Limb (tissue), 2 donors: Measurements from ENCODE around the gene E2F4.

Experiments
- DNase-seq, 2 donors: peaks; one replicate each; pipeline ENCODE4 v3.0.0-alpha.2; 2016; ENCODE audit errors: extremely low spot score in 2 of 2

The E2F4 gene

GRCh38 chr16:67173808-67174705 lies 17.9 kb upstream of the E2F4 start:
- DNase-seq = peak in 1 of 2 donors; percentile 75

DNA sequence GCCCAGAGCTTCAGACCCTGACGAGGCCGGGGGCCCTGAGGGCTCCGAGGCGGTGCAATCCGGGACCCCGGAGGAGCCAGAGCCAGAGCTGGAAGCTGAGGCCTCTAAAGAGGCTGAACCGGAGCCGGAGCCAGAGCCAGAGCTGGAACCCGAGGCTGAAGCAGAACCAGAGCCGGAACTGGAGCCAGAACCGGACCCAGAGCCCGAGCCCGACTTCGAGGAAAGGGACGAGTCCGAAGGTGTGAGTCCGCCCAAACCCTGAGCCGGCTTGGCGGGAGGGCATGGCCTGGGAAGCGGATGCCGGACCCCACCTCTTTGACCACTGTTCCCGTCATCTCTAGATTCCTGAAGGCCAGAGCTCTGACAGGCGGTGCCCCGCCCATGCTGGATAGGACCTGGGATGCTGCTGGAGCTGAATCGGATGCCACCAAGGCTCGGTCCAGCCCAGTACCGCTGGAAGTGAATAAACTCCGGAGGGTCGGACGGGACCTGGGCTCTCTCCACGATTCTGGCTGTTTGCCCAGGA lies 17.2 kb upstream of the E2F4 start:
- no peak for DNase-seq

GRCh38 chr16:67176662-67177061 lies 15.3 kb upstream of the E2F4 start:
- DNase-seq = no peak

DNA sequence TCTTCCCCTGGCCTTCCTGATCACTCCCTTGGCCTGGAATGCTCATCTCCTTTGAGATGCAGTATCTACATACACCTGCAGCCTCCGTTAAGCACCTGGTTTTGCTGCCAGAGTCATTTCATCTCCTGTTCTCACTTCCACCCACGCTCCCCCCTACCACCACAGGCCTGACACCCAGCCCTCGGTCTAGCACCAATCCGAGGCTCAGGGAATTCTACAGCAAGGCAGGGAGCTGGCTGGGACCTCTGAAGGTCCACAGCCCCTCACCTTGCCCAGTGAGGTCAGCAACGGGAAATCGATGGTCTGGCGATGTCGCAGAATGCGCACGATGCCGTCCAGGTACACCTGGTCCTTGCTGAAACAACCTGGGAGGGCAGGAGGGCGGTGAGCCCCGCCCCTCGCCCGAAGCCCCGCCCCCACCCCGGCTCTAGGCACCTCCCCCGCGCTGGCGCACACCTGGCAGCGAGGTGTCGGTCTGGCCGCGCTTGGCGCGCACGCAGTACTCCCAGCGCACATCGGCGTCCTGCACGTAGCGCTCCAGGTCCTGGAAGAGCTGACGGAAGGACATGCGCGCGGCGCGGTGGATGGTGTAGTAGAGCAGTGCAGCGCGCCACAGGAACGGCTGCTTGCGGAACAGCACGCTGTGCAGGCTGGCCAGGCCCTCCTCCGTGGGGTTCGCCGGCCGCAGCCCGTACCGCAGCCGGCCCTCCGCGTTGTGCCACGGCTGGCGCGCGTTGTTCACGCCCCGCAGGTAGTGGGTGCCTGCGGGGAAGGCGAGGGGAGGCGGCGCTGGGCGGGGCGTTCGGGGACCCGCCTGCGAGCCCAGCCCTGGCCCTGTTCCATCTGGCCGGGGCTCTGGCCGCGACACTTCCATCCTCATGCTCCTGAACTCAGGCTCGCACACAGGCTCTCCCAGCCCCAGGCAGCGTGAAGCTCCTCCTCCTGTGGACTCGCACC lies 13.9 kb upstream of the E2F4 start:
- peak in 1 of 2 donors; percentile 67 for DNase-seq

DNA sequence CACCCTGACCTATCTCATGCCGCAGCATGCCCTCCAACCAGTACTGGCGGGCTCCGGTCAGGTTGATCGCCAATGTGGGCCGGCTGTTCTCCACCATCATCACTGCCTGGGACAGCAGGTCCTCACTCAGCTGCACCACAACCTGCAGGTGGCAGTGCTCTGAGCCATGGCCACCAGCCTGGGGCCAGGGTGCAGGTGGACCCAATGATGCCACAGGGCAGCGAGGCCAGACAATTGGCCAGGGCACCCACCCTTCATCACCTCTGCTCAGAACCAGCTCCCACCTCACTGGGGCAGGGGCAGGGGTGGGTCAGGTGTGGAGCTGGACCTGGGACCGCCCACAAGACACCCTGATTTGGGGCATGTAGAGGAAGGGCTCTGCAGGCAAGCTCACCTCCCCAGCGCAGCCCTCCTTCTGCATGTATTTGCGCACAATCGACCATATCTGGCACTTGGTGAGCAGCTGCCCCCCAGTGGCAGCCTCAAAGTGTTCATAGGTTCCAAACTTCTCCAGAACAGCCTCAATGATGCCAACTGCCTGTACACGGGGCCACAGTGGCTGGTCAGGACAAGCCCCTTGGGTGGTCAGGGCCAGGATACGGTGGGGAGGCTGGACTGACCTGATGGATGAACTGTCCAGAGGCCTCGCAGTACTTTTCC lies 12.4 kb upstream of the E2F4 start:
- no peak for DNase-seq

DNA sequence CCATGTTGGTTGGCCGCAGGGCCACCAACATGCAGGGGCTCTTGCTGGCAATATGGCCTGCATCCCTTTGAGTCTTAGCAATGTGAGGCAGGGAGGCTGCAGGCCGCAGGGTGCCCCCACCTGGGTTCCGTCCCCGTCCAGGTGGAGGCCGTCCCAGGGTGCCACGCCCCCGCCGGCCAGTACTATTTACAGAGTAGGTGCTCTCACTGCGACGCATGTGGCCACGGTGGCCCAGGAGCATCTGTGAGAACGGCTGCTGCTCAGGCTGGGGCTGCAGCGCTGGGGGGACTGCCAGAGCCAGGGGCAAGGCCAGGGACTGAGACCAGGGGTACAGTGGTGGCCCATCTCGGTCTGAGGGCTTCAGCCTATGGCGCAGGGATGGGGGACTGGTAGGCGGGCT lies 11.8 kb upstream of the E2F4 start:
- DNase-seq = no peak

DNA sequence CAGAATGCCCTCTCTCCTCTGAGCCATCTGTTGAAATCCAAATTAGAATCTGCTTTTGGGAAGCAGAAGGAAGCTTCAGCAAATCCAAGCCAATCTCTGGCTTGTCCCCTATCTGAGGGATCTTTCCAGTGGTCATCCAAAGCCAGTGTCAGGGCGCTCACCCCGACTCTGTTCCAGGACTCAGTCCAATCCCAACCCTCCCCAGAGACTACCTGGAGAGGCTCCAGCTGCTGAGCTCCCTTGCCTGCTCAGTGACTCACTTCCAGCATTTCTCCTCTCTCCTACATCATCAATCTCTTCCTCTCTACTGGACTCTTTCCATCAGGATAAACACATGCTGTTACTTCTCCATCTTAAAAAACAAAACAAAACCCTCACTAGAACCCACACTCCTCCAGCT lies 10.6 kb upstream of the E2F4 start:
- no peak for DNase-seq

DNA sequence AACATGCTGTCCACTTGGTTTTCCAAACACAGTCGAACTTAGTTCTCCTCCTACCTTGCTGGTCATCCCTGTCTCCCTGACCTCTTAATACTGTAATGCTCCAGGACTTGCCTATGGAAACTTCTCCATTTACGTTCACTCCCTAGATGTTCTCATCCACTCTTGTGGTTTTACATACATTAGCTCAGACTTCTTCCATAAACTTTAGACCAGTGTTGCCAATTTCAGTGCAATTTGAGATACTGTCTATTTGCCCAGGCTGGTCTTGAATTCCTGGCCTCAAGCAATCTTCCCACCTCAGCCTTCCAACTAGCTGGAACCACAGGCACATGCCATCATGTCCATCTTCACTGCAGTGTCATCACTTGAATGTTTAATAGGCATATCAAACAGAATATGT lies 9.7 kb upstream of the E2F4 start:
- DNase-seq = no peak

- no peak for DNase-seq
Observed at GRCh38 chr16:67183284-67183626, 8.7 kb upstream of the E2F4 start.

DNA sequence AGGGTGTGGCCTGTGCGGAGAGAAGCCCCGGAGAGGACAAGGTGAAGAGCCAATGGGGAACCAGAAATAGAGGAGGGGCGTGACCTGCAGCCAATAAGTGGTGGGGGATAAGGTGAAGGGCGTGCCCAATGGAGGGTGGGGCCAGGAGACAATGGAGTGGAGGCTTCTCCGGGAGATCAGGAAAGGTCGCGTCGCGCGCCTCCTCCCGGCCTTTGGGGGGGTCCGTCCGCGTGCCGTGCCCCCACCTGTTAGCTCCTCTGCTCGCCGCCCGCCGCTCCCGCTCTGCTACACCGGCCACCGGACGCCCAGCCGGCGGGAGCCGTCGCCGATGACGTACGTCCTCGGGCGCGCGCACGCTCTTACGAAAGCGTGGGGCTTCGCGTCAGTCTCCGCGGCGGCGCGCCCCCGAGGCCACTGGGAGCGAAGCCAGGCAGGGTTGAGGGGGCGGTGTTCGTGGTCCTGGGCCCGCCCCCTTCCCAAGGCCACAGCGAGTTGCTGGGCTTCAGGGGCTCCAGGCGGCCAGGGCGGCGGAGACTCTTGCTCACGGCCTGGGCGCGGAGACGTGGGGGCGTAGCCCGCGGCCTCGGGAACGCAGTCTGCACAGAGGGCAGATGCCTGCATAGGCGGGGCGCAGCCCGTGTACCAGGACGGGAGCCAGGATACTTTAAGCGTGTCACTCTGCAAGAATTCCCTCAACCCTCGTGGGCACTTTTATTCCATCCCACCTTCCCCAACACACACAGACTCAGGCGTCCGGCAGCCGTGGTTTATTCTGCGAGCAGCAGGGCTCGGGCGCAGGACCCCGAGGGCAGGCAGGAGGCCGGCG lies 8.1 kb upstream of the E2F4 start, which contains the start of gene MATCAP1:
TSS of gene MATCAP1 (minus strand) at position 337 of the 826 bp plus-strand sequence. CDS start 3,353 bp downstream, outside the sequence.
- peak; percentile 97 to 99 for DNase-seq

DNA sequence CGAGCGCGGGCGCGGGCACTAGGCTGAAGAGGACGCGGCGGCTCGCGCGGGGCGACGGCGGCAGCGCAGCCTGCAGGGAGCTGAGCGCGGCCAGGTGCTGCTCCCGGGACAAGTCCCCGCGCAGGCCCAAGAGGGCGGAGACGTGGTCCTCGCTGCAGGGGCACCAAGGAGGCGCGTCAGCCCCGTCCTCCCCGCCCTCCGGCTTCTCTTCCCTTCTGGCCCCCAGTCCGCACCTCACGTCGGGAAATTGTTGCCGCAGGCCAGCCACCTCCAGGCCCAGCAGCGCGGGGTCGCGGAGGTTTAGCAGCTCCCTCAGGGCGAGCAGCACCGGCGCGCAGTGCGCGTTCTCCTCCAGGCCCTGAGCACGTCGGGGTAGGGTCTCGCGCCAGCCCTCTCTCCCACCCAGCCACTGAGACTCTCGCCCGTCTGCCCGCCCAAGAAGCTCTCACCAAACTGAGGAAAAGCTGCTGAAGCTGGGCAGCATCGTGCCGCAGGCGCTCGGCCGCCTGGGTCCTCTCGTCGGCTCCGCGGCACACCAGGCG lies 7.4 kb upstream of the E2F4 start:
- no peak for DNase-seq

GRCh38 chr16:67184995-67185650 lies 6.8 kb upstream of the E2F4 start:
- peak; percentile 84 to 93 for DNase-seq

GRCh38 chr16:67185651-67186134 lies 6.3 kb upstream of the E2F4 start:
- DNase-seq = no peak

DNA sequence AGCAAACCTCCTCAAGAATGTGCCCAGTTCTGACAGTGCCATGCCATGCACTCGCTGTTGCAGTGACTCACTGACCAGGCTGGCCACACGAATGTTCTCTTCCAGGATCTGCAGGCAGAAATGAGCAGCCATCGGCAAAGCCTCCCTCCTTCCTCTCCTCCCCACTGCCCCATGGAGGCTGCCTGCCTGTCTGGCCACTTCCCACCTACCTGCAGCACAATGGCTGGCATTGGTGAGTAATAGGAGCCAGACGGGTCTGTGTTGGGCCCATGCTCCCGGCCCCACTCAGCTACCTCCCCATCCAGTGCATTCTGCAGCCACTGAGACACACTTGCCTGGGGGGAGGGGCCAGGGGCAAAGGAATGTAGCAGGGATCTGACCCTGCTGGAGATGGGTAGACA lies 5.4 kb upstream of the E2F4 start:
- no peak for DNase-seq

GRCh38 chr16:67187175-67187890 lies 4.6 kb upstream of the E2F4 start:
- DNase-seq = no peak

DNA sequence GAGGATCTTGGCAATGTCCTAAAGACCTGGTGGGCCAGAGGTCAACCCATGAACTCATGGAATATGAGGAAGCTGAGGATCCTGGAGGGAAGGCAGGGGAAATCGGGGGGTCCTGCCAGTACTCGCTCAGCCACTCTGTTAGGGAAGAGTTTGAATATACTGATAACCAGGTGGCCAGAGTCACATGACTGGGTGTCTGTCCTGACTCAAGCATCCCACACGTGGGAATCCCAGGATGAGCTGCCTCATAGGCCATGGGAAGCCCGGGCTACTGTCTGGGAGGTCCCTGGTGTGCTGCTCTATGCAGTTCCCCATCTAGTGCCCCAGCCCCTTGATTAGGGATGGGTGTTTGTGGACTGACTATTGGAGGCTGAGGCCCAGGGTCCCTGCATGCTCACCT lies 3.6 kb upstream of the E2F4 start:
- no peak for DNase-seq

DNA sequence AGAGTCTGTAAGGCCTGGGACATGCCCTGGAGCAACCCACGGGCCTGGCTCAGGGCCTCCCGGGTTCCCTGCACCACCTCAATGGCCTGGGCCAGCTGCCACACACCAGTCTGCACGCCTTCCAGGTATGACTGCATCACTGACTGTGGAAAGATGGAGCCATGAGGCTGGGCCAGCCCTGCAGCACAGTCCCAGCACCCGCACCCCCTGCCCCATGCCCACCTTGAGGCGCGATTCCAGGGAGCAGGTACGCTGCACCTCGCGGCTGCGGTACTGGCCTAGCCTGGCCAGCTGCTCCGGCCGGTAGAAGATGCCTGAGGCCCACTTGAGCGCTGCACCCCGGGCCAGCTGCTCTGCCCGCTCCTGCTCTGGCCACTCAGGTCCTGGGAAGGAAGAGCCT lies 3.2 kb upstream of the E2F4 start:
- no peak for DNase-seq

DNA sequence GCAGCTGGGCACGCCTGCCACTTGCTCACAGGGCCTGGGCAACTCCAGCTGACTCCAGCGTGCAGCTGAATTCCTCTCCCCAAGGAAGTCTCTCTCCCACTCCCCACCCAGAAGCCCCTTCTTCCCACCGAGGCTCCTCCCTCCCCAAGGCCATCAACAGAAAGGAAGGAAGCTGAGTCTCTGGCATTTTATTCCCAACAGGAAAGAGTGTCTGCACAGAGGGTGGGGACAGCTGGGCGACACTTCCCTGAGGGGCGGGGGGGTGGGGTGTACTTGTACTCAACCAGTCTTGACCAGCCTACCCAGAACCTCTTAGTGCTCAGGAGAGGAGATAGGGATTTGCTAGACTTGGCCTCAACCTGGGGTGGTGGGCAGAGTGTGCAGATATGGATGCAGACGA lies 1.9 kb upstream of the E2F4 start, which contains the start of gene EXOC3L1:
TSS of gene EXOC3L1 (minus strand) at position 96 of the 400 bp plus-strand sequence. CDS start 460 bp downstream, outside the sequence.
- DNase-seq = no peak
